Testis (tissue), 3 donors: ENCODE data around the gene GSTM1. TPM values are rescaled to one million over a fixed set of nuclear protein-coding genes. Genes with fewer than 3 reads are reported as not detected.

Source experiments
- DNase-seq: peaks from one replicate; pipeline ENCODE4 v3.0.0-alpha.2; 2019
- H3K27ac ChIP-seq, 2 donors: fragments of 200-600 bp; sonication (generic); one replicate each; pipeline ENCODE4 v1.5.1; 2019
- H3K27me3 ChIP-seq: fragments of 200-600 bp; sonication (generic); one replicate; pipeline ENCODE4 v1.5.1; 2019
- H3K36me3 ChIP-seq: fragments of 200-600 bp; sonication (generic); one replicate; pipeline ENCODE4 v1.5.1; 2017; ENCODE audit warnings: low read depth; ENCODE audit errors: missing control alignments
- H3K4me1 ChIP-seq: fragments of 200-600 bp; sonication (generic); one replicate; pipeline ENCODE4 v1.5.1; 2019
- H3K4me3 ChIP-seq, 2 donors: fragments of 200-600 bp; sonication (generic); one replicate each; pipeline ENCODE4 v1.5.1; 2017 to 2019
- H3K9me3 ChIP-seq: fragments of 200-600 bp; sonication (generic); one replicate; pipeline ENCODE4 v1.5.1; 2017
- CTCF ChIP-seq, 3 experiments: fragments of 450-650 bp in 2 of 3; fragments of 200-600 bp in 1 of 3; sonication (generic) in 1 of 3; IDR thresholded peaks; one replicate each; pipeline ENCODE4 v1.5.1; 2016 to 2019; ENCODE audit warnings: antibody characterized with exemption in 3 of 3, mild to moderate bottlenecking in 2 of 3, moderate library complexity in 1 of 3
- POLR2A ChIP-seq: fragments of 450-650 bp; IDR thresholded peaks from one replicate; pipeline ENCODE4 v1.6.1; 2017; ENCODE audit warnings: antibody characterized with exemption, mild to moderate bottlenecking, moderate library complexity
- WGBS, 2 donors: methylation state at CpG; one replicate each; pipeline ENCODE4 v1.1.5; 2018; 5-methylcytosine and 5-hydroxymethylcytosine counted together
- intact Hi-C: fragments of 100-400 bp; cut with DNase I; formaldehyde crosslinking; loops from one replicate; pipeline ENCODE4 v1.15.1; 2023; ENCODE audit warnings: low total_unique reads
- polyA plus RNA-seq: library from polyadenylated mRNA; stranded (reverse); fragments of 350-450 nt; fragmentation: Illumina TruSeq; extraction: RNeasy Lipid Tissue Mini Kit (QIAGEN cat#74804); gene quantifications from one replicate; pipeline ENCODE4 v1.2.3, GENCODE V29; 2014; ENCODE audit warnings: low read depth, low replicate concordance; ENCODE audit not compliant: insufficient read depth
- total RNA-seq, 2 donors: library from RNA; depleted of rRNA; stranded (reverse); fragments of >200 nt; gene quantifications; one replicate each; pipeline ENCODE4 v1.2.3, GENCODE V29; 2016

Gene GSTM1
- total and polyA plus RNA-seq, 3 donors from 2014 or later: not detected

- Histone ChIP-seq H3K27ac (peak overlapping the region in 1 of 2 donors; percentile 44), H3K27me3 (no peaks in the 10 kb centered on the region), H3K4me1 (peaks cover 28% of the 10 kb centered on the region), H3K36me3 (no peaks in the 10 kb centered on the region), H3K4me3 (no peak overlapping the region), H3K9me3 (no peaks in the 10 kb centered on the region)
- no peak for DNase-seq
- intact Hi-C loops: no loop called here
- WGBS, 2 donors: 42 to 46% methylated on average over 2 of the region's 2 CpGs
- TF ChIP-seq CTCF (IDR thresholded peaks at IDR 0.05): no peak
- TF ChIP-seq POLR2A: no peak
Observed at GRCh38 chr1:109653306-109653705, 34.3 kb upstream of the GSTM1 start.

GRCh38 chr1:109654519-109654918 is 33.1 kb upstream of the GSTM1 start:
- no peak for DNase-seq
- no peak overlapping the region for H3K4me3 ChIP-seq
- WGBS, 2 donors: 61 to 79% methylated on average over 12 of the region's 12 CpGs
- intact Hi-C loops: no loop called here
- no peaks in the 10 kb centered on the region for H3K9me3 ChIP-seq
- TF ChIP-seq CTCF (IDR thresholded peaks at IDR 0.05): no peak
- TF ChIP-seq POLR2A: no peak
- no peaks in the 10 kb centered on the region for H3K36me3 ChIP-seq
- H3K4me1 ChIP-seq: peaks cover 28% of the 10 kb centered on the region
- H3K27ac ChIP-seq: peak overlapping the region in 1 of 2 donors; percentile 93
- no peaks in the 10 kb centered on the region for H3K27me3 ChIP-seq

- DNase-seq: peak; percentile 93
- Histone ChIP-seq H3K4me1 (peaks cover 29% of the 10 kb centered on the region), H3K27ac (peak within 1 kb of the TSS; percentile 81 to 93), H3K9me3 (no peaks in the 10 kb centered on the region), H3K36me3 (no peaks in the 10 kb centered on the region), H3K27me3 (no peaks in the 10 kb centered on the region), H3K4me3 (peak within 1 kb of the TSS; percentile 66 to 68)
- intact Hi-C loops: no loop called here
- WGBS, 2 donors: 1 to 2% methylated on average over 29 to 52 of the region's 54 CpGs
- TF ChIP-seq CTCF (IDR thresholded peaks at IDR 0.05) (peak in 1 of 3 experiments; percentile 9), POLR2A (no peak)
Observed at GRCh38 chr1:109655615-109656519, 31.8 kb upstream of the GSTM1 start, which contains the start of gene GSTM4. Gene GSTM4, plus strand, starts transcription at chr1:109656099. Its CDS starts 291 bp downstream, at chr1:109656390.

GRCh38 chr1:109657395-109657794 is 30.2 kb upstream of the GSTM1 start:
- DNase-seq: no peak
- TF ChIP-seq CTCF (IDR thresholded peaks at IDR 0.05) (no peak), POLR2A (no peak)
- no peaks in the 10 kb centered on the region for H3K36me3 ChIP-seq
- H3K4me1 ChIP-seq: peaks cover 29% of the 10 kb centered on the region
- H3K4me3 ChIP-seq: no peak overlapping the region
- H3K27ac ChIP-seq: peak overlapping the region in 1 of 2 donors; percentile 81
- H3K27me3 ChIP-seq: no peaks in the 10 kb centered on the region
- intact Hi-C loops: no loop called here
- 93 to 100% methylated on average over 1 to 4 of the region's 4 CpGs for WGBS, 2 donors
- H3K9me3 ChIP-seq: no peaks in the 10 kb centered on the region
